Esophagus muscularis mucosa (tissue), 4 donors: ENCODE results near the gene DPM1. TPM values are rescaled to one million over a fixed set of nuclear protein-coding genes. Genes with fewer than 3 reads are reported as not detected.

Experiments used
- DNase-seq: peaks from one replicate; pipeline ENCODE4 v3.0.0-alpha.2; 2017; ENCODE audit errors: extremely low spot score
- H3K27ac ChIP-seq, 4 donors: fragments of 200-600 bp; sonication (generic); replicated peaks in 1 of 4; 1 replicate in 3 of 4; 2 replicates in 1 of 4; pipeline ENCODE4 v1.5.1; 2016 to 2019; ENCODE audit warnings: mild to moderate bottlenecking in 1 of 4
- H3K27me3 ChIP-seq, 4 donors: fragments of 200-600 bp; sonication (generic); one replicate each; pipeline versions ENCODE4 v1.5.1 to v1.6.0; 2016 to 2019
- H3K36me3 ChIP-seq, 4 donors: fragments of 200-600 bp; sonication (generic); one replicate each; pipeline ENCODE4 v1.5.1; 2016 to 2019
- H3K4me1 ChIP-seq, 4 donors: fragments of 200-600 bp; sonication (generic); one replicate each; pipeline ENCODE4 v1.5.1; 2016 to 2019
- H3K4me3 ChIP-seq, 4 donors: fragments of 200-600 bp; sonication (generic); 1 replicate in 2 of 4; 2 replicates in 2 of 4; pipeline ENCODE4 v1.5.1; 2016 to 2019; ENCODE audit warnings: mild to moderate bottlenecking in 4 of 4, moderate library complexity in 1 of 4
- H3K9me3 ChIP-seq, 4 donors: fragments of 200-600 bp; sonication (generic); 1 replicate in 3 of 4; 2 replicates in 1 of 4; pipeline ENCODE4 v1.5.1; 2016 to 2019
- CTCF ChIP-seq, 3 experiments: fragments of 200-600 bp in 2 of 3; fragments of 450-650 bp in 1 of 3; sonication (generic) in 2 of 3; IDR thresholded peaks; one replicate each; pipeline ENCODE4 v1.5.1; 2017 to 2019; ENCODE audit warnings: antibody characterized with exemption in 3 of 3, mild to moderate bottlenecking in 2 of 3, moderate library complexity in 1 of 3
- EP300 ChIP-seq: sonication (generic); formaldehyde crosslinking; IDR thresholded peaks from one replicate; pipeline ENCODE4 v1.6.1; 2017; ENCODE audit warnings: antibody characterized with exemption
- POLR2A ChIP-seq: fragments of 450-650 bp; IDR thresholded peaks from one replicate; pipeline ENCODE4 v1.6.1; 2017; ENCODE audit warnings: antibody characterized with exemption, moderate library complexity, mild to moderate bottlenecking, low read depth
- POLR2AphosphoS5 ChIP-seq, 2 donors: sonication (generic); formaldehyde crosslinking; IDR thresholded peaks; one replicate each; pipeline ENCODE4 v1.6.1; 2017; ENCODE audit warnings: antibody characterized with exemption in 2 of 2
- WGBS: methylation state at CpG from one replicate; pipeline ENCODE4 v1.1.5; 2018; 5-methylcytosine and 5-hydroxymethylcytosine counted together
- intact Hi-C: fragments of 100-400 bp; cut with DNase I; formaldehyde crosslinking; loops from one replicate; pipeline ENCODE4 v1.15.1; 2023
- total RNA-seq, 4 donors: library from RNA; depleted of rRNA; stranded (reverse); fragments of >200 nt; gene quantifications; one replicate each; pipeline versions ENCODE4 v1.1.0 to v1.2.1, GENCODE V29; 2016

The DPM1 gene
- total RNA-seq, 4 donors from 2014 or later, result 33.6 to 56.3 (median 41.7) TPM

DNA sequence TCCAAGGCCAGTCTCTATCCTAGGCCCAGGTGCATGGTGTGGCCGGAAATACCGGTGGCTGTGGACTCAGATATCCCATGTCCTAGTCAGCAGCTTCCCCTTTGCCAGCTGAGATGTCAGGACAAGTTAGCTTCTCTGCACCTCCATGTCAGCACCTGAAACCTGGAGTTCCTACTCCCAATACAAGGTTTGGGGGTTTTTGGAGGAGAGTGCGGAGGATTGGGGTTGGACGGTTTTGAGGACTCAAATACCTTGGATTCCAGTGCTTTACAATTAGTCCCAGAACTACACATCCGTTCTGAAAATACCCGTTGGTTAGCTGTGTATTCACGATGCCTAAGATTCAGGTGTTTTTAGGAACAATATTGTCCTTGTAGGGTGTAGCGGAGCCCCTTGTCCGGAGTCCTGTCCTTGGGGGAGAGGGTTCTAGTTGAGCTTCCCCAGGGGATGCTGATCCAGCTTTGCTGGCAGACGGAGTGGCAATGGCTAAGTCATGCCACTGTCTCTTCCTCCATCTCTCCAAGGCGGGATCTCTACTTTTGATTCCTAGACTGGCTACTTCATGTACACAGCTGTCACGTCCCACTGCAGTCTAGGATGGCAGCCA is 72.0 kb downstream of the DPM1 start:
- DNase-seq, result no peak
- intact Hi-C loops, result no loop called here
- Histone ChIP-seq H3K9me3 (no peaks in the 10 kb centered on the region), H3K27ac (no peak overlapping the region), H3K27me3 (no peaks in the 10 kb centered on the region), H3K4me3 (no peak overlapping the region), H3K36me3 (peaks cover 11 to 38% (median 21%) of the 10 kb centered on the region in 4 donors), H3K4me1 (no peaks in the 10 kb centered on the region)
- no peak for TF ChIP-seq POLR2A
- no peak for TF ChIP-seq CTCF (IDR thresholded peaks at IDR 0.05)
- no peak for TF ChIP-seq POLR2AphosphoS5 (IDR thresholded peaks at IDR 0.05)
- no peak for TF ChIP-seq EP300
- WGBS, result 87% methylated on average over 12 of the region's 12 CpGs

GRCh38 chr20:50885781-50886180 is 72.6 kb downstream of the DPM1 start:
- Histone ChIP-seq H3K27ac (no peak overlapping the region), H3K4me3 (no peak overlapping the region), H3K9me3 (no peaks in the 10 kb centered on the region), H3K4me1 (no peaks in the 10 kb centered on the region), H3K27me3 (no peaks in the 10 kb centered on the region), H3K36me3 (peaks cover 6 to 33% (median 16%) of the 10 kb centered on the region in 4 donors)
- no peak for DNase-seq
- WGBS, result 95% methylated on average over 5 of the region's 5 CpGs
- TF ChIP-seq EP300, result no peak
- no peak for TF ChIP-seq POLR2AphosphoS5 (IDR thresholded peaks at IDR 0.05)
- TF ChIP-seq POLR2A, result no peak
- TF ChIP-seq CTCF (IDR thresholded peaks at IDR 0.05), result no peak
- intact Hi-C loops, result no loop called here

DNA sequence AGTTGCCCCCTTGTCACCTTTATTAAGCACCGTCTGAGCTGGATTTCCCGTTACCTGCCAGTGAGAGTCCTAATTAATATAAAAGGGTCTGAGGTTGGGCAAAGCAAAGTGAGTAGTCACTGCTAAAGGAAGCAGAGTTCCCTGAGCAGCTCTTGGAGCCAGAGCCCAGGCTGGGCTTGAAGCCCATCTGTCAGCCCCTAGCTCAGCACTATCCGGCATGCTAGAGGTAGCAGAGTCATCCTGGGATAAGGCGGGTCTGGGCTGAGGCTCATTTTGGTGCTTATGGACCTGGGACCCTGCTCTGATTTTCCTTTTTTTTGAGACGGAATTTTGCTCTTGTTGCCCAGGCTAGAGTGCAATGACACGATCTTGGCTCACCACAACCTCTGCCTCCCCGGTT is 73.3 kb downstream of the DPM1 start:
- H3K9me3 ChIP-seq, result no peaks in the 10 kb centered on the region
- H3K27me3 ChIP-seq, result no peaks in the 10 kb centered on the region
- H3K4me3 ChIP-seq, result no peak overlapping the region
- intact Hi-C loops, result no loop called here
- H3K36me3 ChIP-seq, result peaks cover 5 to 28% (median 12%) of the 10 kb centered on the region in 4 donors
- no peak overlapping the region for H3K27ac ChIP-seq
- no peak for TF ChIP-seq CTCF (IDR thresholded peaks at IDR 0.05)
- 72% methylated on average over 7 of the region's 7 CpGs for WGBS
- no peak for DNase-seq
- no peaks in the 10 kb centered on the region for H3K4me1 ChIP-seq

Other genes starting within 250 kb of the DPM1 start
- 1 to 10 TPM in 3 of 4 donors, under 1 TPM in 1; 0.99 to 4.2 (median 2.8) TPM for gene PARD6B, start 227.0 kb downstream of the DPM1 start, total RNA-seq
- 1 to 10 TPM; 3.1 to 5.4 (median 4.5) TPM for gene BCAS4, start 163.5 kb downstream of the DPM1 start, total RNA-seq
- 10 to 100 TPM; 39.1 to 59.8 (median 48.2) TPM for gene ADNP, start 27.1 kb downstream of the DPM1 start, total RNA-seq
- 1 to 10 TPM; 2.9 to 6.2 (median 4.2) TPM for gene MOCS3, start 286 bp upstream of the DPM1 start, total RNA-seq
- 1 to 10 TPM in 1 of 4 donors, under 1 TPM in 3; 0.42 to 2.2 (median 0.64) TPM for gene KCNG1, start 64.6 kb upstream of the DPM1 start, total RNA-seq